ENCODE data around the gene OBSCN.

The OBSCN gene

DNA sequence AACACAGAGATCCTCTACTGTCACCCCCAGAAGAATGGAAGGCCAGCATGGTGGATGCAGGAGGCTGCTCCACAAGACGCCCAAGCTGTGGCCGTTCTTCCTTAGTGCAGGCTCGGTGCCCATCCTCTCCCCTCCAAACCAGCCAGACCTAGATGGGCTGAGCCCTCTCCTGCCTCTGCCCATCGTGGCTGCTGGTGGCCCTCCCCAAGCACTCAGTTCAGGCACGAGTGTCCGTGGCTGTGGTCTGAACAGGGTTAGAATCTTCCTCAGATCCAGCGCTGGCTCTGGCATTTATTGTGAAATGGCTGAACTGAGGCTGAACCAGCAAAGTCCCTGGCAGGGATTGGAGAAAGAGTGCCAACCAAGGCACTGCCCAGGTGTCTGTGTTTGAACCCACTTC is 139.3 kb downstream of the OBSCN start:
- no peak for DNase-seq

DNA sequence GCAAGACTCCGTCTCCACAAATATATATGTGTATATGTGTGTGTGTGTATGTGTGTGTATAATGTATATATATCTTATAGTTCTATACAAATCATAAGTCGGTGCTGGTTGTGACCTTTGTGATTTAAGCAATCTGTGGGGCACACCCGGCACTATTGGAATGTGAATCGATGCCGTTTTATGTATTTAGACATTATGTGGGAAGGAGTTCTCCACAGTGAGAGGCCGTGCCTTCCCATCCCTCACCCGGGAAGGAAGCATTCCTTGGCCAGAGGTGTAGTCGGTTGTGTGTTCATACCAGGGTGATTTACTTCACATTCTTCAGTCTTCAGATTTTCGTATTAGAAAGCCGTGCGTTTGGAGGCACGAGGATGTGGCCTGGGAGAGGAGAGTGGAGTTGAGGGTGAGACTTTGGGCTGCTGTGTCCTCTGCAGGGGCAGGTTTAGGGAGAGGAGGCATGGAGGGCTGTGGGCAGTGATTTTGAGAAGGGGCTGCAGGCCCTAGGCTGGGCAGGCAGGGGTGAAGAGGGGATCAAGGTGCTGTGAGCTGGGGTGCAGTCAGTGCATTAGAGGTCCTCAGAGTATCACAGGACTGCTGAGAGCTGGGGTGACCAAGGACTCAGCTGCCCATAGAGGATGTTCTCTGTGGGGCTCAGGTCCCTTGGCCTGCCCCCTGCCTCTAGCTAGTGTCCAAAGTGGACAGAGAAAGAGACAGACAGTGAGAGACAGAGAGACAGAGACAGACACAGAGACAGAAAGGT is 141.0 kb downstream of the OBSCN start:
- DNase-seq, result no peak

DNA sequence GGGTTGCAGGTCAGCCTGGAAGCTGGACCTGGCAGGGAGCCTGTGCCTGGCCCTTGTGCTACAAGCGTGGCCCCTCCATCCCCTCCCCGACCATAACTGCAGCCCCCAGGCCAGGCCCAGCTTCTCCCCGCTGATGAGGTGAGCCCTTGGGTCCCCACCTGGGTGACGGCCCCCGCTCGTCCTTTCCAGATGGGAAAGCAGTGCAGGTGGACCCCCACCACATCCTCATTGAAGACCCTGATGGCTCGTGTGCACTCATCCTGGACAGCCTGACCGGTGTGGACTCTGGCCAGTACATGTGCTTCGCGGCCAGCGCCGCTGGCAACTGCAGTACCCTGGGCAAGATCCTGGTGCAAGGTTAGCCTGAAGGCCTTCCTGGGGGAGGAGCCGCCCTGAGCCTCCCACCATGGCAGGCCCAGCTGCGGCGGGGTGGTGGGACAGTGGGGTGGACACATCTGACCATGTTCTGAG is 141.9 kb downstream of the OBSCN start:
- no peak for DNase-seq

GRCh38 chr1:228350179-228350742 is 142.4 kb downstream of the OBSCN start:
- no peak for DNase-seq

GRCh38 chr1:228350831-228351781 is 143.3 kb downstream of the OBSCN start:
- DNase-seq, result no peak

DNA sequence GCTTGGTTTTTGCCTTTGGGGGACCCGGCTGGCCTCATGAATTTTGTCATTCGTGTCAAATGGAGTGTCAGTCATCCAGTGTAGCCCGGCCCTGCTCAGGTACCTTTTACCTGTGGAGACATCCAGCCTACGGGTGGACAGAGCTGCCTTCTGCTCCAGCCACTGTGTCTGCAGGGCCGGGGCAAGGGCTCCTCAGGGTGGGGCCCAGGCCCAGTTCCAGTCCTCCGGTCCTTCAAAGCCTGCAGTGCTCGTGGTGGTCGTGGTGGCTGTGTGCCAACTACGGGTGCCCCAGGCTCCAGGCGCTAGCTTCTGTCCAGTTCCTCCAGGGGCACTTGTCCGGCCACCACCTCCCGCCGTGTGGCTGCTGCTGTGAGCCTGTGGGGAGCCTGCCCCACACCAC is 144.0 kb downstream of the OBSCN start:
- no peak for DNase-seq

DNA sequence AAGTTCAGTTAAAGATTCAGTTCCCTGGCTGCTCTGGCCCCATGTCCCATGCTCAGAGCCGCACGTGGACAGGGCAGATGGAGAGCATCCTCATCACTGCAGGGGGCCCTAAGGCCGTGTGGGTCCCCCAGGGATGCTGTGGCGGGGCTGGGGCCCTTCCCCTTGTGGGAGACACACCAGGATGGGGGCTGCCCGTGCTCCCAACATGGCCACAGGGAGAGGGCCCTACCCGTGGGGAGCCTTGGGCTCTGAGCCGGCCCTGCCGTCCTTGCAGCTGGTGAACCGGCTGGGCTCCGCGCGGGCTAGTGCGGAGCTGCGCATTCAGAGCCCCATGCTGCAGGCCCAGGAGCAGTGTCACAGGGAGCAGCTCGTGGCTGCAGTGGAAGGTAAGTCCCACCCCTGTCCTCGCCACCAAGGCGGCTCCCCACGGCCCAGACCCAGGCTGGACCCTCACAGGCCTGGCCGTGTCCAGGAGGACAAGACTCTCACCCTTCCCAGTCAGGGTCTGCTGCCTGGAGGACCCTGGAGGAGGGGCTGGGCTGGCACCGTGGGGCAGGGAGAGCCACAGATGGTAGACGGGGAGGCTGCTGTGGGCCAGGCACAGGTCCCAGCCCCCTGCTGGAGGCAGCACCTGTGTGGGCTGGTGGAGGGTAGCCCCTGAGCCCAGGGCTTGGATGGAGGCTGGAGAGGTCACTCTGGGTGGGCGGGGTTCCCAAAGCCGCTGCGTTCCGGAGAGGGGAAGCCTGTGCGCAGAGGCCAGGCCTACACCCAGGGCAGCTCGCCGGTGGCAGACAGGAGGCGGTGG is 145.0 kb downstream of the OBSCN start:
- no peak for DNase-seq

DNA sequence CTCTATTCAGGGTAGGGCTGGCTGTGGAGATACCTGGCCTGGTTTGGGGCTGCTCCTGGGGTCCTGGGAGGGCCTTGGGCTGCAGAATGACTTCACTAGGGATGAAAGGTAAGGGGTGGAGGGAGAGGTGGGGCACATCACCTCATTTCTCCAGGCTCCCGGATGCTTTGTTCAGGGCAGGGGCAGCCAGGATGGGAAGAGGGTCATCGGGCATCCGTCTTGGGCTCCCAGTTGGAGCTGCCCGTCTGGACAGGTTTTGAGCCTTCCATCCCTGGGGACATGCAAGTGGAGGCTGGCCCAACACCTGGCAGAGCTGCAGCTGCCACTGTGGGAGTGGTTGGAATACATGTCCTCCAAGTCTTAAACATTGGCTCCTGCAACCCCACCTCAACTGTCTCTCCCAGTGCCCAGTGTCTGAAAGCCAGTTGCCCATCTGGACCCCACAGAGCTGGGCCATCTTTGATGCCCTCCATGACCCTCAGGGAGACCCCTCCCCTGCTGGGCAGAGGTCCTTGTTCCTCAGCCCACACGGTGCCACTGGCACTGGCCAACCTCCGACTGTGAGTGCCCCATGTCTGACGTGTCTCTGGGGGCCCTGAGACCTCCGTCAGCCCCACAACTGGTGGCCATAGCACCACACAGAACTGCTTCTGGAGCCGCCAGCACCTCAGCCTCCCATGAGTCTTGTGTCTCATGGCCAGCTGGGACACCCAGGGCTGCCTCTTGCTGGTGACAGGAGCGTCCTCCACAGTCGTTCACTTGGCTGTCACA is 145.9 kb downstream of the OBSCN start:
- no peak for DNase-seq

DNA sequence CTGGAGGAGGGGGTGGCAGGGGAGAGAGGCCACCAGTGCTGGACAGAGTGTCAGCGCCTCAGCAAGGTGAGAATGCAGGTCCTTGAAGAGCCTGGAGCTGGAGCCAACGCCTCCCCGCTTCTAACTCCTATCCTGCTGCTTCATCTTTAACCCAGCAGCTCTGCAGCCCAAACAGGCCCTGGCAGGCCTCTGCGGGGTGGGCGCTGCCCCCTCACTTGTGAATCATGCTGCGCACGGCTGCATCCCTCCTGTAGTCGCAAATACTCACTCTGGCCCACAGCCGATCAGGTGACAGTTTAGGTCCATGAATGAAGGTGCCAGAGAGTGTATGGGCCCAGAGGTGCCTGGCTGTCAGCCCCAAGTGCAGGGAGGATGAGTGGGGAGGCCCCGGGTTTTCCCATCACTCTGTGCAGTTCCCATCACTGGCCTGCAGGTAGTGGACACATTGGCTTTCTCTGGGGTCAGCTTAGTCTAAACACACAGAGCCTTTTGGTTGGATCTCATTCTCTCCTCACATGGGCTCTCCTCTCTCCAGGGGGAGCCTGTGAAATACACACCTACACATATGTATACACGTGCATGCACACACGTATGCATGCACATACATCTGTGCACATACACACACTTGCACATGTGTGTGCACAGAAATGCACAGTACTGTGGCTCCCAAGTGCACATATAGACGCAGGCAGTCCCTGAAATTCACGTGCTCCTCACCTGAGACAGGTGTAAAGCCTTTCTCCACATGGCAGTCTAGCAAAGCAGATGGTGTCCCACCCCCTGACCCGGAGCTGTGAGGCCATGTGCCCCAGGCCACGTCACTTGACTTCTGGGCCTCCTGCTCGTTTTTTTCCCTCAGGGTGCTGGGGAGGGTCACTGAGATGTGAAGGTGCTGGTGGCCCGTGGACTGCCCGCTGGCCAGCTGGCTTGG is 146.8 kb downstream of the OBSCN start:
- DNase-seq, result no peak

GRCh38 chr1:228356897-228357680 is 149.2 kb downstream of the OBSCN start:
- DNase-seq, result no peak

GRCh38 chr1:228358039-228358763 is 150.4 kb downstream of the OBSCN start:
- no peak for DNase-seq

GRCh38 chr1:228358764-228359612 is 151.1 kb downstream of the OBSCN start:
- no peak for DNase-seq

DNA sequence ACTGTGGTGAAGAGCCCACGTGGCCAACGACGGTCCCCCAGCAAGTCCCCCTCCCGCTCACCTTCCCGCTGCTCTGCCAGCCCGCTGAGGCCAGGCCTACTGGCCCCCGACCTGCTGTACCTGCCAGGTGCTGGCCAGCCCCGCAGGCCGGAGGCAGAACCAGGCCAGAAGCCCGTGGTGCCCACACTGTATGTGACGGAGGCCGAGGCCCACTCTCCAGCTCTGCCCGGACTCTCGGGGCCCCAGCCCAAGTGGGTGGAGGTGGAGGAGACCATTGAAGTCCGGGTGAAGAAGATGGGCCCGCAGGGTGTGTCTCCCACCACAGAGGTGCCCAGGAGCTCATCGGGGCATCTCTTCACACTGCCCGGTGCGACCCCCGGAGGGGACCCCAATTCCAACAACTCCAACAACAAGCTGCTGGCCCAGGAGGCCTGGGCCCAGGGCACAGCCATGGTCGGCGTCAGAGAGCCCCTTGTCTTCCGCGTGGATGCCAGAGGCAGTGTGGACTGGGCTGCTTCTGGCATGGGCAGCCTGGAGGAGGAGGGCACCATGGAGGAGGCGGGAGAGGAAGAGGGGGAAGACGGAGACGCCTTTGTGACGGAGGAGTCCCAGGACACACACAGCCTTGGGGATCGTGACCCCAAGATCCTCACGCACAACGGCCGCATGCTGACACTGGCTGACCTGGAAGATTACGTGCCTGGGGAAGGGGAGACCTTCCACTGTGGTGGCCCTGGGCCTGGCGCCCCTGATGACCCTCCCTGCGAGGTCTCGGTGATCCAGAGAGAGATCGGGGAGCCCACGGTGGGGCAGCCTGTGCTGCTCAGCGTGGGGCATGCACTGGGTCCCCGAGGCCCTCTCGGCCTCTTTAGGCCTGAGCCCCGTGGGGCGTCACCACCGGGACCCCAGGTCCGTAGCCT is 152.0 kb downstream of the OBSCN start:
- DNase-seq, result no peak

GRCh38 chr1:228360533-228361313 is 152.9 kb downstream of the OBSCN start:
- no peak for DNase-seq

DNA sequence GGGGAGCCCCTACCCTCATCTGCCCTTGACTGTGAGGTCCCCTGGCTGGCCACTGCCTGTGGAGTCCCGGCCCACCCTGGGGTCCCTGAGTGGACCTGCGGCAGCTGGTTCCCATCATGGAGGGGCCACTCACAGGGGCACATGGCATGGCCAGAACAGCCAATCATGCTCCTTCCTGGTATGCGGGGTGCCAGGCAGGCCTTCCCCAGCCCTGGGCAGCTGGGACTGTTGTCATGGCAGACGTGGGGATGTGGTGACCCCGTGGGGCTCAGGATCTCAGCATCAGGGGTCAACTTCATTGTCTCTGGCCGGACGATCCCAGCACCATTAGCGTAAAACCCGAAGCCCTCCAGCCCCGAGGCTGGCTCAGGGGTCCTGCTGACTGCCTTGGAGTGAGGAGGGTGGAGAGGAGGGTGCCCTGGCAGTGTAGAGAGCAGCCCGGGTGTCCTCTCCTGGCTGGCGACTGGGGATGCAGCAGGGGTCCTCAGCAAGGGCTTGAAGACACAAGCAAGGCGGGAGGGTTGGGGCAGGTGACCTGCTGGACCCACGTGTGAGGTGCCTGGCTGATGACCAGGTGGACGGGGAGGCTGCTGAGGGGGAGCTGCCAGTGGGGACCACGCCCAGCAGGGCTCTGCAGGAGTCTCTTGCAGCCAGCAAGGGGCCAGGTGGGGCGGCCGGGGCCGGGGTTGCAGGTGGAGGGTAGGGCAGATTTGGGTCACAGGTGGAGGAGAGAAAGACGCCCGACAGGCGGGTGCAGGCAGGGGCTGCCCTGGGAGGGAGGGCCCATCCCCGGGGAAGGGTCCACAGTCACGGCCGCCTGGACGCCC is 153.7 kb downstream of the OBSCN start:
- DNase-seq, result no peak
